Measurements from ENCODE around the gene CHAF1B. TPM values are rescaled to one million over a fixed set of nuclear protein-coding genes. Genes with fewer than 3 reads are reported as not detected.
"Not testable (repeated sequence)": the region's sequence is repeated elsewhere in the genome, so short reads cannot be mapped to it uniquely, and the experiment has no call there.

CHAF1B gene
- total RNA-seq, 6 experiments from 2014 or later: 0.27 to 2.1 (median 0.72) TPM

DNA sequence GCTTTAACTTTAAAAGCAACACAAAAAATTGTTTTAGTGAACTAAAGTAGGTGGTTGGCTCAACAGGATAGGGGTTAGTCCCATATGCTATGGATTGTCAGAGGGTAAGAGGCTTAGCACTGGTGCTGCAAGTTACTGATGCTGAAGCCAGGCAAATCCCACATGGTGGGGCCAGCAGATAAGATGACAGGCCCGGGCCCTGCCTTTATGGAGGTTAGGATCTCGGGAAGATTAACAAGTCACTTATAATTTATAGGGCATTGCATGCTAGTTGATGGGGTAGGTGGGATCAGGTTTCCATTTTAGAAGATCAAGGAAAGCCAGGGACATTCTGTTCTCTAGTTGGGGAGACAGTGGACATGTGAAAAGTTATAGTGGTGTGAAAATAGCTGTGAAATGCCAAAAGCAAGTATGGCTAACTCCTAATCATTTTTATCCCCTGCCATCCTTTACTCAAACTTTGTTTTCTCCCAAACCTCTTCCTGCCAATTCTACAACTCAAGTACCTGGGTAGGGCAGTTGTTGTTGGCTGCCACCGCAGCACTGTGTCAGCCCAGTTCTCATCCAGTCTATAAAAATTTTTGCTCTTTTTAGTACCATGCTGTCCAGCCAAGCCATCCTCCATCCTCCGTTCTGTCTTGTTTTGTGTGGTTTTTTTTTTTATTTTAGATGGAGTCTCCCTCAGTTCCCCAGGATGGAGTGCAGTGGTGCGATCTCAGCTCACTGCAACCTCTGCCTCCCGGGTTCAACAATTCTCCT is 10.3 kb downstream of the CHAF1B start:
- ATAC-seq (no peak), DNase-seq (no peak)
- intact Hi-C loops (cut with DNase I): no loop called here
- TF ChIP-seq POLR2A (IDR thresholded peaks at IDR 0.05): no peak
- TF ChIP-seq CTCF (IDR thresholded peaks at IDR 0.05): no peak
- no peaks in the 10 kb centered on the region for H3K27me3 ChIP-seq
- H3K36me3 ChIP-seq: no peaks in the 10 kb centered on the region
- H3K9me3 ChIP-seq: no peaks in the 10 kb centered on the region
- H3K27ac ChIP-seq: no peak overlapping the region
- H3K4me1 ChIP-seq: no peaks in the 10 kb centered on the region
- H3K4me3 ChIP-seq: no peak overlapping the region
- 92% methylated on average over 4 of the region's 6 CpGs for WGBS (ENCODE audit: insufficient coverage, low coverage, low lambda C conversion rate, missing lambda C conversion rate)

GRCh38 chr21:36396325-36396724 is 11.1 kb downstream of the CHAF1B start:
- DNase-seq: peak in 1 of 3 donors; percentile 16
- no peak for TF ChIP-seq CTCF (IDR thresholded peaks at IDR 0.05)
- no peak for TF ChIP-seq POLR2A (IDR thresholded peaks at IDR 0.05)
- no peaks in the 10 kb centered on the region for H3K27me3 ChIP-seq
- H3K4me3 ChIP-seq: no peak overlapping the region
- H3K36me3 ChIP-seq: no peaks in the 10 kb centered on the region
- no peaks in the 10 kb centered on the region for H3K9me3 ChIP-seq
- no peaks in the 10 kb centered on the region for H3K4me1 ChIP-seq
- no peak for ATAC-seq
- intact Hi-C loops (cut with DNase I): no loop called here
- no peak overlapping the region for H3K27ac ChIP-seq
- whole genome bisulfite sequencing (ENCODE audit: insufficient coverage, low coverage, low lambda C conversion rate, missing lambda C conversion rate): 100% methylated on average over 3 of the region's 3 CpGs

- Histone ChIP-seq H3K9me3 (no peaks in the 10 kb centered on the region), H3K4me3 (no peak overlapping the region), H3K4me1 (no peaks in the 10 kb centered on the region), H3K36me3 (no peaks in the 10 kb centered on the region), H3K27ac (no peak overlapping the region), H3K27me3 (no peaks in the 10 kb centered on the region)
- ATAC-seq (no peak), DNase-seq (peak in 1 of 3 donors; percentile 33)
- intact Hi-C loops (cut with DNase I): no loop called here
- TF ChIP-seq CTCF (IDR thresholded peaks at IDR 0.05) (no peak), POLR2A (IDR thresholded peaks at IDR 0.05) (no peak)
- 93% methylated on average over 2 of the region's 4 CpGs for WGBS (ENCODE audit: insufficient coverage, low coverage, low lambda C conversion rate, missing lambda C conversion rate)
Observed at GRCh38 chr21:36396971-36397370, 11.8 kb downstream of the CHAF1B start.

- Histone ChIP-seq H3K9me3 (no peaks in the 10 kb centered on the region), H3K4me3 (no peak overlapping the region), H3K27ac (no peak overlapping the region), H3K27me3 (no peaks in the 10 kb centered on the region), H3K36me3 (no peaks in the 10 kb centered on the region), H3K4me1 (no peaks in the 10 kb centered on the region)
- ATAC-seq (no peak), DNase-seq (no peak)
- no peak for TF ChIP-seq POLR2A (IDR thresholded peaks at IDR 0.05)
- TF ChIP-seq CTCF (IDR thresholded peaks at IDR 0.05): no peak
- intact Hi-C loops (cut with DNase I): no loop called here
- 70% methylated on average over 4 of the region's 5 CpGs for WGBS (ENCODE audit: insufficient coverage, low coverage, low lambda C conversion rate, missing lambda C conversion rate)
Observed at GRCh38 chr21:36397606-36398005, 12.4 kb downstream of the CHAF1B start.

GRCh38 chr21:36399736-36400135 is 14.5 kb downstream of the CHAF1B start:
- ATAC-seq; H3K4me1 ChIP-seq; H3K36me3 ChIP-seq; H3K9me3 ChIP-seq; H3K27me3 ChIP-seq; H3K27ac ChIP-seq; intact Hi-C loops (cut with DNase I); H3K4me3 ChIP-seq: not testable (repeated sequence)
- peak in 1 of 3 donors; percentile 25 for DNase-seq
- WGBS (ENCODE audit: insufficient coverage, low coverage, low lambda C conversion rate, missing lambda C conversion rate): 93% methylated on average over 5 of the region's 9 CpGs

All from right lobe of liver (tissue), 6 donors.